ENCODE measurements around the gene FMOD.
"Not testable (repeated sequence)": the region's sequence is repeated elsewhere in the genome, so short reads cannot be mapped to it uniquely, and the experiment has no call there.

Gene FMOD

DNA sequence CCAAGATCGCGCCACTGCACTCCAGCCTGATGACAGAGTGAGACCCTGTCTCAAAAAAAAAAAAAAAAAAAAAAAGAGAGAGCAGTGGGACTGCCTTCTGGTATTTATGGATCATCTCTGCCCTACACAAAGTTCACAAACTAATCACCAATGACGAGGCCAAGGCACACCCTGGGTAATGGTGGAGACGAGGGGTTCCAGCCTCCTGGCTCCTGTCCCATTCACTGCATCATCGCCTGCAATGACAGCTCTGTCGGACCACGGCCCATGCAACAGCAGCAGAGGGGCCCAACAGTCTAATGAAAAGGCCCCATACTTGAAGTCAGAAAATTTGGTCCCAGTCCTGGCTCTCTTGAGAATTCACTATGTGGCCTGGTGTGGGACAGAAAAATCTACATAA lies 48.5 kb downstream of the FMOD start:
- TF ChIP-seq, protein P1, sequence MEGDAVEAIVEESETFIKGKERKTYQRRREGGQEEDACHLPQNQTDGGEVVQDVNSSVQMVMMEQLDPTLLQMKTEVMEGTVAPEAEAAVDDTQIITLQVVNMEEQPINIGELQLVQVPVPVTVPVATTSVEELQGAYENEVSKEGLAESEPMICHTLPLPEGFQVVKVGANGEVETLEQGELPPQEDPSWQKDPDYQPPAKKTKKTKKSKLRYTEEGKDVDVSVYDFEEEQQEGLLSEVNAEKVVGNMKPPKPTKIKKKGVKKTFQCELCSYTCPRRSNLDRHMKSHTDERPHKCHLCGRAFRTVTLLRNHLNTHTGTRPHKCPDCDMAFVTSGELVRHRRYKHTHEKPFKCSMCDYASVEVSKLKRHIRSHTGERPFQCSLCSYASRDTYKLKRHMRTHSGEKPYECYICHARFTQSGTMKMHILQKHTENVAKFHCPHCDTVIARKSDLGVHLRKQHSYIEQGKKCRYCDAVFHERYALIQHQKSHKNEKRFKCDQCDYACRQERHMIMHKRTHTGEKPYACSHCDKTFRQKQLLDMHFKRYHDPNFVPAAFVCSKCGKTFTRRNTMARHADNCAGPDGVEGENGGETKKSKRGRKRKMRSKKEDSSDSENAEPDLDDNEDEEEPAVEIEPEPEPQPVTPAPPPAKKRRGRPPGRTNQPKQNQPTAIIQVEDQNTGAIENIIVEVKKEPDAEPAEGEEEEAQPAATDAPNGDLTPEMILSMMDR (conservative IDR thresholded peaks at IDR 0.05), result no peak
- TF ChIP-seq ZFX (IDR thresholded peaks at IDR 0.05), result no peak

DNA sequence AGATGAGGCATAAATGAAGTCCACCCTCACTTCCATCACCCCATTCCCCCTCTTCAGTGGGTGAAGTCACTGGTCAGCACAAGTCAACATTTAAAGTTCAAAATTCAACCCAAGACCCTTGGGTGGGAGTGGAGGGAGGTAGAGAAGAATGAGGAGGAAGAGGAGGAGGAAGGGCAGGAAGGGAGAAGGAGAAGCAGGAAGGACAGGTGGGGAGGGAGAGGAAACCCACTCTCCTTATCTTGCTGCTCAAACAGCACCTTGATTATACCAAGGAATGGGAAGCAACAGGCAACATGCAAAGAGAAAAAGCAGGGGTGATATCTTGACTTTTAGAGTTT lies 49.6 kb downstream of the FMOD start:
- TF ChIP-seq, protein P1 (conservative IDR thresholded peaks at IDR 0.05), result no peak
- TF ChIP-seq ZFX (IDR thresholded peaks at IDR 0.05), result no peak
- no peak overlapping the region for H3K27ac ChIP-seq

More for the DNA sequence above, 48.5 kb downstream of the FMOD start:
- H3K27ac ChIP-seq, result no peak overlapping the region

DNA sequence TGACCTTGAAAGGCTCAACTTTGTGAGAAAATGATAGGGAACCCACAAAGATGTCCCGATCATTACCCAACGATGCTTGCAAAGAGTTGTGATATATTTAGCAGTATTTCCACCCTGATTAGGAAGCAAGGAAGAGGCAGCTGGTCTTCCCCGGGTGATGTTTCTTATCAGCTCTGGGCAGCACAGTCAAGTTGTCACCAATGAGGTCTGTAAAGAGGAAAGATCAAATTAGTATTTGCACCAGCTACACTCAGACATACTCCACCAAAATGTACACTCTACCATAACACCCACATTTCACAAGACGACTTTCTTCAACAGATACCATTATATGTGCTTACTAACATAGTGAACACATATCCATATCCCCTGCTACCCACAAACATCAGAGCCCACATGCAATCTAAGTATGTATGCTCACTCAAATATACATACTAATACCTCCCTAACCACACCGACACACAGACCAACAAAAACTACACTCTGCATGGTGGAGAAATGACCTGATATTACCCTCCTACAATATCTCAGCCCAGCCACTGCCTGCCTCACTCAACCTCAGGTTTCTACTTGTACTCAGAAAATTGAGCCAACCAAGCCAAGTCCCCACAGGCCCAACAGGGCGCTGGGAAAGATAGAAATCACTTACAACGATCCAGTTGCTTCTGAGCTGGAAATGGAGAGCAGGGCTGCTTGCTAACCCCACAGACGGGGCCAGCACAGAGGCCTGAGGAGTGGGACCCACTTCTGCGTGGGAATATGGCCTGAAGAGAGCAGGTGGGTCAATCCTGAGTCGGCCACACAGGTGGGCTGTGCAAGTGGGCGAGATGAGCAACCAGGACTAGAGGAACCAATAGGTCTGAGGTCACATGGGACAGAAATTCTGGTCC lies 50.2 kb downstream of the FMOD start:
- H3K27ac ChIP-seq, result no peak overlapping the region
- no peak for TF ChIP-seq ZFX (IDR thresholded peaks at IDR 0.05)
- TF ChIP-seq, protein P1 (conservative IDR thresholded peaks at IDR 0.05), result no peak

DNA sequence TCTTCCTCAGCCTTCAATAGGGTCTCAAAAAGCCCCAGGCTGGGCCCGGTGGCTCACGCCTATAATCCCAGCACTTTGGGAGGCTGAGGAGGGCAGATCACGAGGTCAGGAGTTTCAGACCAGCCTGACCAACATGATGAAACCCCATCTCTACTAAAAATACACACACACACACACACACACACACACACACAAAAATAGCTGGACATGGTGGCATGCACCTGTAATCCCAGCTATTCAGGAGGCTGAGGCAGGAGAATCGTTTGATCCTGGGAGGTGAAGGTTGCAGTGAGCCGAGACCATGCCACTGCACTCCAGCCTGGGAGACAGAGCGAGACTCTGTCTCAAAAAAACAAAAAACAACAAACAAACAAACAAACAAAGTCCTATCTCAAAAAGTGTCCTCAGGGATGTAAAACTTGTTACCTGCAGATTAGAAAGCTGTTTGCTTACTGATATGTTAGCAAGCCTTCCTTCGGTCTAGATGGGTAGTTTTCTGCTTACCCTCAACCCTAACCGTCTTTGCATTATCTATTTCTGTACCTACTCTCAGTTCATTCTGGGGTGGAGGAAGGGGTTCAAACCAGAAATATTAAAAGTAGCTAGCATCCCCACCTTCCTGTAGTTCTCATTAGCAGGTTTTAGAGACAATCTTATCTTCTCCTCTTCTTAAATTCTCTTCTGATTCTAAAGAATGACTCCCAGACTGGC lies 51.0 kb downstream of the FMOD start:
- not testable (repeated sequence) for H3K27ac ChIP-seq

DNA sequence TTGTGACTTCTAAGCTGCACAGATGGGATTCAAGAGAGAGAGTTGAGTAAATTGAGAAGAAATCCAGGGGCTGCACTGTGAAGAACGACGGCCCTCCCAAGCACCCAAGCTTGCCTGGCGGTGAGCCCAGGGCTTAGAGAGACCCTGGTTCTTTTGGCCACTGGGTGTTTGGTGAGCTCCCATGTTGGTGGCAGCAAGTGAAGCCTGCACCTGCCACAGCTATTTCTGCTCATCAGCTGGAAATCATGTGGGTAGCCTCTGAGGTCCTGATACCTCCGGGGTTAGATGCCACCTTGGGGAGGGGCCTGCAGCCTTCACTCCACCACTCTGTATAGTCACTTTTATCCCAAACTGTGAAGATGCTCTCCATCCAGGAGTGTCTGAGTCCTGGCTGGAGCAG lies 51.8 kb downstream of the FMOD start:
- H3K27ac ChIP-seq, result no peak overlapping the region
- TF ChIP-seq, protein P1 (conservative IDR thresholded peaks at IDR 0.05), result no peak
- TF ChIP-seq ZFX (IDR thresholded peaks at IDR 0.05), result no peak

DNA sequence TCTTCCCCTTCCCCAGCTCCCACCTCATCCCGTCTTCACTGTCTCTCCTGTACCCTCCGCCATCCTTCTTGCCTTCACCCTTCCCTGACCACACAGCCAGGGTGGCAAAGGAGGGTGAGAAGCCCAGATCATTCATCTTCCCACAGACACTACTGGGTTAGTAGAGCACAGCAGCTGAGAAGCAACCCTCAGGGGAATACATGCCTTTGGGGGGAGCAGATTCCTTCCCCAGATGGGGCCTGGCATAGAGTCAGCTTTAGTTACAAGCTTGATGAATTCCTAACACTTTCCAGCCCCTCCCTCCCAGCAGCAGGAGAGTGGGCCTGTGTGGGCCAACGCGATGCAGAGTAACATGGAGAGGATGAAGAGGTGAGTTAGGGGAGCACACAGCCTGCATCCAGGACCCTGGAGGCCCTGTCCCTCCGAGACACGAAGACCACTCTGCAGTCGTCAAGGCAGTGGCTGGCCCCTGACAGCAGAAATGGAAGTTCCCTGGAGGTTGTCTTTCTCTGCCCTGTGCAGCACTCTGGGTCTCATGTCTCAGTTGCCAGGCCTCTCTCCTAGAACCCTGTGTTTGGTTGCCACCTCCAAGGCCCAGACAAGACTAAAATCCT lies 54.4 kb downstream of the FMOD start:
- no peak for TF ChIP-seq ZFX (IDR thresholded peaks at IDR 0.05)
- TF ChIP-seq, protein P1 (conservative IDR thresholded peaks at IDR 0.05), result no peak
- H3K27ac ChIP-seq, result no peak overlapping the region

DNA sequence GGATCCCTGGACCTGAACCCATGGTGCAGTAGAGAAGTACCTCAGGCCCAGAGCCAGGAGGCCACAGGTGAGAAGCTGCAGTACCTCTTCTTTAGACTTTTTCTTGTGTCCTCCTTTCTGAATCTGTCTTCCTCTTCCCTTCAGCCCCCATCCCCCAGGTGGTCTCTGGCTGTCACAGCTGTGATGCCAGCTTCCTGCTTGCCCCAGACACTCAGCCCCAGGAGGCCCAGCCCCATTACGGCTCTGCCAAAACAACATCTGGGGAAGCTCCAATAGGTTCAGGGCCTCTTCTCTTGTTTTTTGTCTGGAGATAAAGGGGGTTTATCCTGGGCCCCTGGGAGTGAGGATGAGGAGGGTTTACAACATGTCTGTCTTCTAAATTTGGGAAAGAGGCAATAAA lies 55.1 kb downstream of the FMOD start:
- no peak overlapping the region for H3K27ac ChIP-seq
- TF ChIP-seq, protein P1 (conservative IDR thresholded peaks at IDR 0.05), result no peak
- no peak for TF ChIP-seq ZFX (IDR thresholded peaks at IDR 0.05)
